Fibroblast of lung (primary cell): Measurements from ENCODE around the gene GTF2F2.

Experiments used
- EZH2 ChIP-seq: IDR thresholded peaks from 2 replicates; pipeline ENCODE4 v1.5.1; 2012; ENCODE audit warnings: low read length, control low read depth, mild to moderate bottlenecking; ENCODE audit errors: missing control alignments
- TF ChIP-seq, protein P1 (sequence below), 2 donors: IDR thresholded peaks in 1 of 2; conservative IDR thresholded peaks in 1 of 2; 1 replicate in 1 of 2; 2 replicates in 1 of 2; pipeline ENCODE4 v1.5.1; 2011 to 2012; ENCODE audit warnings: low read length in 2 of 2, control low read depth in 1 of 2, inconsistent platforms in 1 of 2, low read depth in 1 of 2, mild to moderate bottlenecking in 1 of 2

DNA sequence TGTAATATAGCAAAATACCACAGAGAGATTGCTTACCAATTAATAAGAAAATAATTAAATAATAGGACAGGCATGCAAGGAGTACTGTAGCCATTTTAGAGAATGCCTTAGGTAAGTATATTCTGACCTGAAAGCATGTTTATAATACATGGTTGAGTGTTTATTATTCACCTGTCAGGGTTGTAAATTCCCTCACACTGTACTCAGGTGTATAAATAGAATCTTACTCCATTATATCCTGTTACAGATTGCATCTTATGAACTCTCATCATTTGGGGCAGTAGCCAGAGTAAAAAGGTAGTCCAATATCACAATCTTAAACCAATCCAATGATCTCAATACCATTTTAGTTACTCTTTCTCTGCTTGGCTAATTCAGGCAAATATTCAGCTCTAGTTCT is 35.8 kb upstream of the GTF2F2 start:
- TF ChIP-seq, protein P1, sequence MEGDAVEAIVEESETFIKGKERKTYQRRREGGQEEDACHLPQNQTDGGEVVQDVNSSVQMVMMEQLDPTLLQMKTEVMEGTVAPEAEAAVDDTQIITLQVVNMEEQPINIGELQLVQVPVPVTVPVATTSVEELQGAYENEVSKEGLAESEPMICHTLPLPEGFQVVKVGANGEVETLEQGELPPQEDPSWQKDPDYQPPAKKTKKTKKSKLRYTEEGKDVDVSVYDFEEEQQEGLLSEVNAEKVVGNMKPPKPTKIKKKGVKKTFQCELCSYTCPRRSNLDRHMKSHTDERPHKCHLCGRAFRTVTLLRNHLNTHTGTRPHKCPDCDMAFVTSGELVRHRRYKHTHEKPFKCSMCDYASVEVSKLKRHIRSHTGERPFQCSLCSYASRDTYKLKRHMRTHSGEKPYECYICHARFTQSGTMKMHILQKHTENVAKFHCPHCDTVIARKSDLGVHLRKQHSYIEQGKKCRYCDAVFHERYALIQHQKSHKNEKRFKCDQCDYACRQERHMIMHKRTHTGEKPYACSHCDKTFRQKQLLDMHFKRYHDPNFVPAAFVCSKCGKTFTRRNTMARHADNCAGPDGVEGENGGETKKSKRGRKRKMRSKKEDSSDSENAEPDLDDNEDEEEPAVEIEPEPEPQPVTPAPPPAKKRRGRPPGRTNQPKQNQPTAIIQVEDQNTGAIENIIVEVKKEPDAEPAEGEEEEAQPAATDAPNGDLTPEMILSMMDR (conservative IDR thresholded peaks at IDR 0.05 in 1 of 2, IDR thresholded peaks at IDR 0.05 in 1 of 2; ENCODE audit: low read depth in 1 of 2, low read length in 2 of 2) = no peak
- TF ChIP-seq EZH2 = no peak
